HK-2 (cell line): Measurements from ENCODE around the gene CNTNAP2.

Experiments
- DNase-seq: peaks from one replicate; pipeline ENCODE4 v3.0.0-alpha.2; 2018; ENCODE audit not compliant: unreplicated experiment

Gene CNTNAP2

DNA sequence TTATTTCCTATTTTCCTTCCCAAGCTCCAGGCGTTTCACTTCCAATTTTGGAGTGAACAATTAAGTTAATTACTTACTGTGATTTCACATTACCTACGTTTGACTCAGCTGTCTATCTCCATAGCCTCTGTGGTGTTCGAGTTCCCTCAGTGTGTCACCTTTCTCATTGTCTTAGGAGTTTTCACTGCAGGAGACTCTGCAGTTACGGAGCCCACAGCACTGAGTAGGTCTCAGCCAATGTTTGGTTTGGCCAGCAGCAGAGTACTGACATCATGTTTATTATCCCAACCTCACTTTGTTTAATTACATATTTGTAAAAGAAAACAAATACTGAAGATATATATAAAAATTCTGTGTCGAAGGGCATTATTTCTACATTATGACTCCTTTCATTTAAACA lies 1123.9 kb downstream of the CNTNAP2 start:
- no peak for DNase-seq

DNA sequence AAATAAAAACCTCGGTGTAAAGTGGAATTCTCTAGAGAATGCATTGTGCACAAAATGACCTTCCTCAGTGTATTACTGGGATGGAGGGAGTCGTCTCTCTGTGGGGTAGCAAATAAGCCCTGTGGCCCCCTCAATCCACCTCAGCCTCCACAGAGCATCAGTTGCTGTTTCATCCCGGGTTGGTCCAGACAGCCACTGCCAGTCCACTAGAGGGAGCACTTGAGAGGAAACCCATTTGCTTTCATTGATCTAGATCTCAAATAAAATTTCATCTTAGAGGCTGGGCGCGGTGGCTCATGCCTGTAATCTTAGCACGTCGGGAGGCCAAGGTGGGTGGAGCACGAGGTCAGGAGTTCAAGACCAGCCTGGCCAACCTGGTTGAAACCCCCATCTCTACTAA lies 1128.7 kb downstream of the CNTNAP2 start:
- DNase-seq: peak; percentile 46

- no peak for DNase-seq
Measured at GRCh38 chr7:147249956-147250355, 1133.4 kb downstream of the CNTNAP2 start.

- no peak for DNase-seq
Measured at GRCh38 chr7:147251751-147252325, 1135.2 kb downstream of the CNTNAP2 start.

- no peak for DNase-seq
Measured at GRCh38 chr7:147261693-147262092, 1145.1 kb downstream of the CNTNAP2 start.

DNA sequence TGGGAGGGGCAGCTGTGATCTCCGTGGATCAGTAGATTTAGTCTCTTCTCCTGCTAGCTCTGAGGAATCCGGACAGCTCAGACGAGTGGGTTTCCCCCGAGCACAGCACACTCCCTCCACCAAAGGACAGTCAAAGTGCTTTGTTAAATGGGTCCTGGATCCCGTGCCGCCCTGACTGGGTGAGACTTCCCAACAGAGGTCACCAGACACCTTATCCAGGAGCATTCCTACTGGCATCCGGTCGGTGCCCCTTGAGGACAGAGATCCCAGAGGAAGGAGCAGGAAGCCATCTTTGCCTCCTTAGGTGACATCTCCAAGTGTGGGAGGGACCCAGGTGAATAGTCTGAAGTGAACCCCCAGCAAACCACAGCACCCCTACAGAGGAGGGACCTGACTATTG lies 1148.9 kb downstream of the CNTNAP2 start:
- DNase-seq: no peak

GRCh38 chr7:147276106-147276505 lies 1159.5 kb downstream of the CNTNAP2 start:
- no peak for DNase-seq

DNA sequence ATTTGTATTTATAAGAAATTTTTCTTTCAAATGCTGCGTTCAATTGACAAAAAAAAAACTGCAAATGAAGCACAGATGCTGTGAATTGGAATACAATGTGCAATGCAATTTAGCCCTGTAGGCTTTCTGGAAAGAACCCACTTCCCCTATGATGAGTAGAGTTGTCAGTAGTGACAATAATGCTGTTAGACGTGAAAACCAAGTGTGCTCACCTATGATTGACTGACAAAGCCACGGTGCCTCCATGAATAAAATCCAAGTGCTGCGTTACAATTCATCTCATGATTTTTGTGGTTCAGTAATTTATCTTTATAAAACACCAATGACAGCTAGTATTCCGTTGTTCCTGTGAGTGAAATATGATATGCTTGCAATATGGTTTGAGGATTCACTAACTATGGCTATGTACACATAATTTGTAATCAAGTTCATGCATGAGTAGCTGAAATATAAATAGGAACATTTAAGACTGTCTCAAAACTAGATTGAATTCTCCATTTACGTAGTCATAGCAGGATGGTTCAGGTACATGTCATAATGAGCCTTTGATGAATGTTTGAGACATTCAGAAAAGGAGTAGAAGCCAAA lies 1160.3 kb downstream of the CNTNAP2 start:
- DNase-seq: no peak

DNA sequence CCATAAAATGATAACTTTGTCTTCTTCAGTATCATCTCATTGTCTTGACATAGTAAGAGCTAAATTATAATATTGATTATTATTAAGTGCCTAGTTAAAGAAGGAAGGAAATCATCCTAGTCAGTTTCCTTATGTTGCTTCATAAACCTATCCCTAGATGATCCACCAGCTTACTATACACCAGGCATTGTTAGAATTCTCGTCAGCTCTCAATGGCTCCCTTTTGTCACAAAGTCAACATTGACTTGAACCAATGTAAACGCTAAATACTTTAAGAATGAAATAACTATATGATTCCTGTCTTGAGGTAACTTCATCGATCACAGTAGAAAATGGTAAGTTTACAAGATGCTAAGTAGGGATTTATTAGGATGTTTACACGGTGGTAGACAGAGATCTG lies 1162.9 kb downstream of the CNTNAP2 start:
- no peak for DNase-seq

DNA sequence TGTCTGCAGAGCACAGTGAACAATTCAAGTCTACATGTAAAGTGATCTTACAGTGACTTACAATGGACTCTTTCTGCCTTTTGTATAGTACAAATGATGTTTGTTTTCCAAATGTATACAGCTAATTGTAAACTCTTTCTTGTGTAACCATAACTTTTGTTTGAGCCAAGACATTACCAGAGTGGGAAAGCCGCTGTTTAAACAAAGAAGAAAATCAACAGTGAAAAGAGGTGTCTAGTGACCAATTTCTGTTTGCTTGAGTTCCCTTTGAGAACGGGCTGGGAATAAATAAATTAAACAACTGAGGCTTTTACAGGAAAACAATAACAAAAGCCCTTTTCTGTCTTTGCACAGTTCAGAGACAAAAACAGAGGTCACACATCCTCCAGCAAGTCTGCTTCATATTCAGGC lies 1163.4 kb downstream of the CNTNAP2 start:
- no peak for DNase-seq

- DNase-seq: no peak
Measured at GRCh38 chr7:147282204-147282603, 1165.6 kb downstream of the CNTNAP2 start.

- DNase-seq: no peak
Measured at GRCh38 chr7:147296201-147296600, 1179.6 kb downstream of the CNTNAP2 start.

GRCh38 chr7:147296986-147297385 lies 1180.4 kb downstream of the CNTNAP2 start:
- DNase-seq: no peak

GRCh38 chr7:147298611-147299043 lies 1182.0 kb downstream of the CNTNAP2 start:
- no peak for DNase-seq

GRCh38 chr7:147300293-147300692 lies 1183.7 kb downstream of the CNTNAP2 start:
- no peak for DNase-seq

DNA sequence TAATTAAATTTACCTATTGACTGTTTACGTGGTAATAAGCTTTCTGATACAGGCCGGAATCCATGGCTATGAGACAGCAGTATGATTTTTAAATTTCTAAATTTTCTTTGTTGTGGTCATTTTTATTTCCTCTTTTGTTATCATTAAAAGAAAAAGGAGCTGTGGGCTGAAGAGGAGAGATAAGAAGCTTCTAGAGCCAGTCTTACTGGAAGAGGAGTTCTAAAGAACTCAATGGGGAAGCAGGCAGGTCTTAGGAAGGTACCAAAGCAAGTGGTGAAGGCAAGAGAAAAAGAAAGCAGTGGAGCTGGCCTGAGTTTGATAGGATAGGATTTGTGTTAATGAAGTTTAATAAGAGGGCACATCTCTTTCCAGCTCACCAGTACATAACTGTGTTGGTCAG lies 1187.8 kb downstream of the CNTNAP2 start:
- DNase-seq: no peak

DNA sequence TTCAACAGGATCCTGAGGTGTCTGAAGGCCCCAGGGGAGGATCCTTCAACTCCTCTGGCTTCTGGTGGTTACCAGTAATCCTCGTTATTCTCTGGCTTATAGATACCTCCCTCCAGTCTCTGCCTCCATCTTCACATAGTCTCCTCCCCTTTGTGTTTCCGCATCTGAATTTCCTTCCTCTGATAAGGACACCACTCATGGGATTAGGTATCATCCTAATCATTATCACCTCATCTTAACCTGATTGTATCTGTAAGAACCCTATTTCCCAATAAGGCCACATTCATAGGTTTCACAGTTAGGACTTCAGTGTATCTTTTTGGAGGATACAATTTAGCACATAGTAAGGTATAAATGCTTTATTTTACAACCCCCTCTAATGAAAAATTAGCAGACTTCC lies 1189.2 kb downstream of the CNTNAP2 start:
- no peak for DNase-seq

DNA sequence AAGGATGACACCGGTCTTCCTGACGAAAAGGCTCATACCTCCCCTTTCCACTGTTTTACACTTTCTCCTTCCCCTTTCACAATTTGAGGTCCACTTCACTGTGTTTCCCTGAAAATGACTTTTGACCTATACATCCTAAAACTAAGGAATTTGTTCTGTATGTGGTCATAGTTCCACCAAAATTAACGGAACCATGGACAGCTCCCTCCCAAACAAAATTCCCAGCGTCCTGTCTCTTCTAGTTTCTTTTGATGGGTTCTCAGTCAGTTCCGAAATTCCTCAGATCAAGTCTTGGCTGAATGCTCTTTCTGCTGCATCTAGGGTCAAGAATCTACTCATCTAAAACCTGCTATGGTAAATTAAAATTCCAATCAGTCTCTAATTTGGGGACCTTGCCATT lies 1191.9 kb downstream of the CNTNAP2 start:
- DNase-seq: no peak

DNA sequence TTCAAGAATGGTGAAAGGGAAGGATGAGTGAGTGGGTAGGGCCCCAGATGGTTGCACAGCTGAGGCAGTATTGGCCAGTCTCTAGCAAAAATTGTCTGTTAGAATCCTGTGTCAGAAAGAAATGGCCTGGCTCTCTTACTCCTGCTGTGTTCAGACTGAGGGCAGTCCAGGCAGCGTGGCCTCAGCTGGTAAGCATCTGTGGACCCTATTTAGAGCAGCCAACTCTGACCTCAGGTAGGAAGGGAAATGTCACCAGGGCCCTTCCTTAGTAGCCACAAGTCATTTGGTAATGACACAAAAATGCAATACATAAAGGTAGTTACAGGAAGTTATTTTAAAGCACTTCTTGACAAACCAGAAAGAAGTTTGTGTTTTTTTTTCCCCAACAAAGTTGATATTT lies 1194.7 kb downstream of the CNTNAP2 start:
- no peak for DNase-seq

- no peak for DNase-seq
Measured at GRCh38 chr7:147321504-147321903, 1204.9 kb downstream of the CNTNAP2 start.

- no peak for DNase-seq
Measured at GRCh38 chr7:147332988-147333387, 1216.4 kb downstream of the CNTNAP2 start.

DNA sequence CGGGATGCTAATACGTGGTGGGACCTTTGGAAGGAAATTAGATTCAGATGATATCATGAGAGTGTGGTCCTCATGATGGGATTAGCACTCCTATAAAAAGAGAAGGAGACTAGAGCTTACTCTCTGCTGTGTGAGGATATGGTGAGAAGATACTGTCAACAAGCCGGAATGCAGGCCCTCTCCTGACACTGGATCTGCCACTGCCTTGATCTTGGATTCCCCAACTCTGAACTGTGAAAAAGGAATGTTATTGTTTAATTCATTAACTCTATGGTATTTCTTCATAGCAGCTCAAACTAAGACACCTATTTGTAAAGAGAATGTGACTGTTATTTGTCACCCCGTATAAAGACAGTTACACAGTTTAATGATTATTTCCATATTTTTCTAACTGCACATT lies 1246.5 kb downstream of the CNTNAP2 start:
- DNase-seq: no peak

DNA sequence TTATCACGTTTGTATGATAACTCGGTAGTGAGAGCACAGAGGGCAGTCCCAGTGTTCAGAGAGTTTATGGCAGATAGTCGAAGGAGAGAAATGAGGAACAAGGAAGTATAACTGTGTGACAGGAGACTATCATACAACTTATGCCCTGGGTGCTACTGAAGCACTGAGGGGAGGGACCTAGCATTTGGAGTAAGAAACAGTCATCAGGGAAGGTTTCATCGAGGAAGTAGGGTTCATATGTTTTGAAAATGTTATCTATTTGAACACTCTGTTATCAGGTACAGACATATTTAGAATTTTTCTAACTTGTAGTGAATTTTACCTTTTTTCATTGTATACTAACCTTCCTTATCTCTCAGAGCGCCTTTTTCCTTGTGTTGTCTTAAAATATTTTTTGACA lies 1259.6 kb downstream of the CNTNAP2 start:
- no peak for DNase-seq

- no peak for DNase-seq
Measured at GRCh38 chr7:147380926-147381325, 1264.3 kb downstream of the CNTNAP2 start.
